Liver (tissue), 3 donors: ENCODE results near the gene GOLGA8F.
"Not testable (repeated sequence)": the region's sequence is repeated elsewhere in the genome, so short reads cannot be mapped to it uniquely, and the experiment has no call there.

Experiments used
- CTCF ChIP-seq: fragments of 150-350 bp; IDR thresholded peaks from 2 replicates; pipeline ENCODE4 v1.5.1; 2017; ENCODE audit warnings: improper control_type of control experiment, low read depth, low read length; ENCODE audit not compliant: missing input control
- EGR1 ChIP-seq, 2 donors: IDR thresholded peaks; 2 replicates each; pipeline ENCODE4 v1.6.1; 2016 to 2018; ENCODE audit warnings: antibody characterized with exemption in 2 of 2, low read depth in 2 of 2
- GABPA ChIP-seq, 2 donors: IDR thresholded peaks in 1 of 2; conservative IDR thresholded peaks in 1 of 2; 2 replicates each; pipeline ENCODE4 v1.6.1; 2016; ENCODE audit warnings: antibody characterized with exemption in 2 of 2, mild to moderate bottlenecking in 1 of 2, moderate library complexity in 1 of 2
- TAF1 ChIP-seq: conservative IDR thresholded peaks from 2 replicates; pipeline ENCODE4 v1.6.1; 2016; ENCODE audit warnings: antibody characterized with exemption, mild to moderate bottlenecking
- YY1 ChIP-seq: IDR thresholded peaks from 2 replicates; pipeline ENCODE4 v1.6.1; 2016; ENCODE audit warnings: antibody characterized with exemption, mild to moderate bottlenecking
- TF ChIP-seq, protein P1 (sequence below): IDR thresholded peaks from 2 replicates; pipeline ENCODE4 v1.6.1; 2016; ENCODE audit warnings: antibody characterized with exemption, mild to moderate bottlenecking
- donor health status: healthy.
- donor health status: healthy.

DNA sequence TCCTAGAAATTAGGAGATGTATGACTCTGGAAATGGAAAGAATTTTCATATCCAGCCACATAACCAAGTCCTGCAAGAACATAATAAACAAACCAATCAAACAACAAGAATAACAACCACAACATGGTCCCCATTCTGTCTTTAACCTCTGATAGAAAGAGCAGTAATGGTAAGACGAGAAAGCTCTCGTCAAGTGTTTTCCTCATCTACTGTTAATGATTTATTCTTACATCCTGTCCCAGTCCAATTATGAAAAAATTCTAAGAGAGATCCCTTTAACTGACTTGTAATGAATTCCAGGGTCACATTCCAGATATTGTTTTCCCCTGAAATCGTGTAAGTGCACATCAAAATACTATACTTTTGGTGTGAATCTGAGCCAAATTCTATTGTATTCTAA, 57.1 kb downstream of the GOLGA8F start:
- TF ChIP-seq CTCF; GABPA (IDR thresholded peaks at IDR 0.05 in 1 of 2, conservative IDR thresholded peaks at IDR 0.05 in 1 of 2); TAF1; EGR1 (IDR thresholded peaks at IDR 0.05; ENCODE audit: low read depth in 2 of 2); YY1: not testable (repeated sequence)
- TF ChIP-seq, protein P1, sequence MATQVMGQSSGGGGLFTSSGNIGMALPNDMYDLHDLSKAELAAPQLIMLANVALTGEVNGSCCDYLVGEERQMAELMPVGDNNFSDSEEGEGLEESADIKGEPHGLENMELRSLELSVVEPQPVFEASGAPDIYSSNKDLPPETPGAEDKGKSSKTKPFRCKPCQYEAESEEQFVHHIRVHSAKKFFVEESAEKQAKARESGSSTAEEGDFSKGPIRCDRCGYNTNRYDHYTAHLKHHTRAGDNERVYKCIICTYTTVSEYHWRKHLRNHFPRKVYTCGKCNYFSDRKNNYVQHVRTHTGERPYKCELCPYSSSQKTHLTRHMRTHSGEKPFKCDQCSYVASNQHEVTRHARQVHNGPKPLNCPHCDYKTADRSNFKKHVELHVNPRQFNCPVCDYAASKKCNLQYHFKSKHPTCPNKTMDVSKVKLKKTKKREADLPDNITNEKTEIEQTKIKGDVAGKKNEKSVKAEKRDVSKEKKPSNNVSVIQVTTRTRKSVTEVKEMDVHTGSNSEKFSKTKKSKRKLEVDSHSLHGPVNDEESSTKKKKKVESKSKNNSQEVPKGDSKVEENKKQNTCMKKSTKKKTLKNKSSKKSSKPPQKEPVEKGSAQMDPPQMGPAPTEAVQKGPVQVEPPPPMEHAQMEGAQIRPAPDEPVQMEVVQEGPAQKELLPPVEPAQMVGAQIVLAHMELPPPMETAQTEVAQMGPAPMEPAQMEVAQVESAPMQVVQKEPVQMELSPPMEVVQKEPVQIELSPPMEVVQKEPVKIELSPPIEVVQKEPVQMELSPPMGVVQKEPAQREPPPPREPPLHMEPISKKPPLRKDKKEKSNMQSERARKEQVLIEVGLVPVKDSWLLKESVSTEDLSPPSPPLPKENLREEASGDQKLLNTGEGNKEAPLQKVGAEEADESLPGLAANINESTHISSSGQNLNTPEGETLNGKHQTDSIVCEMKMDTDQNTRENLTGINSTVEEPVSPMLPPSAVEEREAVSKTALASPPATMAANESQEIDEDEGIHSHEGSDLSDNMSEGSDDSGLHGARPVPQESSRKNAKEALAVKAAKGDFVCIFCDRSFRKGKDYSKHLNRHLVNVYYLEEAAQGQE, result not testable (repeated sequence)
